ENCODE measurements around the gene COLEC12.

The COLEC12 gene

DNA sequence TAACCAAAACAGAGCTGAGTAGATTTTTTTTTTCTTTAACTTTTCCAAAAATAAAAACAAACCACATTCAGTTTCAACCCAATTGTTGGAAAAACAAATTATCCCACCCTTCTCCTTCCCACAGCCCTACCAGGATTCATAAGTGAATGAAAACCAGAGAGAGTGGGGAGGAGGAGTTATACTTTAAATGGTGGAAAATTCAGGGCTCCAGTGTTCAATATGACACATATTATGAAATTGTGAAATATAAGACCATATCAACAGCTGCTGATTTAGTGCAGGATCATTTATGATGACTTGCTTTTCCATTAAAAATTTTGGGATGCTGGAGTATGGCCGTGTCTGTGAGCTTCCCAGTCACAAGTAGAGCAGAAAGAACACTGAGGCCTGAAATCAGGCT is 26.7 kb downstream of the COLEC12 start:
- DNase-seq = no peak

DNA sequence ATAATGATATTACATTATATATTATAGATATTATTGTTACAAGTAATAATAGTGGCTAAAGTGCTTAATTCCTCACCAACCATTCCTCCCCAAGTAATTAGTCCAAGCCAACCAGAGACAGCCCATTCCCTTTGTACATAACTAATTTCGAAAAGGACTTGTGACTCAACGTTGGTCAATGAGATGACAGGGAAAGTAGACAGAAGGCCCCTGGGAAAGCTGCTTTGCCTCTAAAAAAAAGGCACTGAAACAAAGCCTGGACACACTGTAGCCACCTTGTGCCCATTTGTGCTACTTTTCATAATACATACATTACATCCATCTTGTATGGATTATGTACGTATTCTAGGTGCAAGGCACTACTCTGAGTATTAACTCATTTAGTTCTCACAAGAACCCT is 28.8 kb downstream of the COLEC12 start:
- DNase-seq = no peak

DNA sequence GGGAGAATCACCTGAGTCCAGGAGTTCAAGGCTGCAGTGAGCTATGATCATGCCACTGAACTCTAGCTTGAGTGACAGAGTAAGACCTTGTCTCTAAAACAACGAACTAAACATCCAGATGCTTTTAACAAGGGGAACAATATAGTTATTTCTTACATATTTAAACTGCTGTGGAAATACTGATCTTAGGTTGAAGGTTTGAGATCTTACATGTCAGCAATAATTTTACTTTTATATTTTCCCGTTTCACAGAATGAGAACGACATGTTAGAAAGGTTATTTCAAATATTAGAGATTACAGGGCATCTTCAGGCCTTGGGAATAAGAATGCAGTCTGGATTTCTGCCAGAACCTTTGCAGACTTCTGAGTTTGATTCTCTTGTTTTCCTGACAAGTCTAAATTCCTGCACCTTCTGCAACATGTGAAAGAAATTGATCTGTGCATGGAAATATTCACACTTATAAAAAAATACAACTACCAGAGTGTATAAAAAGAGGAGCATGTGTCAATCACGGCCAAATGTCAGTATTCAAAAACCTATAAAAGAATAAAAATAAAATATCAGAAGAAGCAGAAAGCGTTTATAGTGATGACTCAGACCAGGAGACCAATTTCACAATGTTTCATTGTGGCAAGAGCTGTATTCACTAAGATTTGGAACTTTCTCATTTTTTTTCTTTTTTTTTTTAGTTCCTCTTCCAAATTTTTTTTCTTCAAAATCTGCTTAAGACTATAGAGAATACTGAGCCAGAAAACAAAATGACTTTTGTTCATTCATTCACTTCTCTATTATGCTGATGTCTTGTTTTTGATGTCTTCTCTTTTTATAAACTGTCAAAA is 29.6 kb downstream of the COLEC12 start:
- no peak for DNase-seq

DNA sequence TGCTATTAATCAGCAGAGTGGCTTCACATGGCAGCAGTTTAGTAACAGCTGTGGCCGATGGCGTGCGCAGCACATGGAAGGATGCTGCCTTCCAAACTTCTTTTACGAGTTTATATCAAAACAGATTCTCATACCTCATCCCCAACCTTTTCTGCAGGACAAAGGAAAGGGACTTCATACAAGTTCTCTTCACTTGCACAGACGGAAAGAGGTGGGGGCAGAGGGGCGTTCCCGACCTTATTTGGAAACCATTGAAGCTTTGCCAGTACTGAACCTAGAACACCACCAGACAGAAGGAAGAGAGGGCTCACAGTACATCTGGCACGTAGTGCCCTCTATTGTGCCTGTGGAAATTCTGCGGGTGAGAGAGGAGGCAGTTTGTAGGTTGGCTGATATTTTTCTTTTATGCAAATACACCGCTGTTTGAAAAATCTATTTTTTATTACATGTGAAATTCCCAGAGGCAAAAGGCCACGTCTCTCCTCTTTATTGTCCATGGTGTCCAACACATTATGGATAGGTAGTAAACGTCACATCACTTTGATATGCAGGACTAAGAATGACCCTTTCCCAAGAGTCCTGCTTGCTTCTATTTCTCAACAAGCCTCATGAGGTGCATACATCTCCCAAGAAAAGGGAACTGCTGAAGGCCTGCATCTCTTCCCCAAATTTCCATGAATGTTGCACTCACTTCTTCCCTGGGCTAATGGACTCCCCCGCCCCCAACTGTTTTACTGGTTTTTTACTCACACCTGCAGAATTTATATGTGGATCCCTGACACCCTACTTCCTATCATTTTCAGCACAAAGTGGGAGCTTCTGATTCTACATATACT is 31.3 kb downstream of the COLEC12 start:
- no peak for DNase-seq

DNA sequence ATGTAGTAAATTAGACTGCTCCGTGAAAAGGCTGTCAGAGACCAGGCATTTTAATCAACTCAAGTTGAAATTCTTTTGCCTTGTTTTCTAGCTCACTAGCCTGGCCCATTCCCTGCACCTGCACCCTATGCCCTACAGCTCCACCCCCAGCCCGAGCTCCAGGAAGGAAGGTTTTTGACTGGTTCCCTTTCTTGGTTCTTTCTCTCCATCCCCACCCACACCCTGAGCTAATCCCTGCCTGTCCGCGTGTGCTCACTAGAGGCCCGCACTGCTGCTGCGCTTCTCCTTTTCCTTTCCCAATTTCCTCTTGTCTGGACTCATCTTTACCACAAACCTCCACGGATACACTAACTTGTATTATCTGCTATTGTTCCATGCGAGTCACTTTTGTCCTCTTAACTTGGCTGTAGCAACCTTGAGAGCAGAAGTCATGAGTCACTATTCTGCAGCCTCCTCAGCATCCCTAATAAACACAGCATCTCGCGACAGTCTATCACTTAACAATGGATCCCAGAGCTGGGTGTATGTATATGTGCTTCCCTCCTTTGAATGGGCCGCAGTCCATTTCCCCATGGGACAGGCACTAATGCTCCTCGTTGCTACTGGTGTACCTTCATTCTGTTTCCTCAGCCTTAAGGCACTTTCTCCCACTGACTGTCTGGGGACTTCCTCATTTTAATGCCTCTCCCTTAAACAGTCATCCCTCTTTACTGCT is 36.5 kb downstream of the COLEC12 start:
- peak; percentile 18 for DNase-seq

DNA sequence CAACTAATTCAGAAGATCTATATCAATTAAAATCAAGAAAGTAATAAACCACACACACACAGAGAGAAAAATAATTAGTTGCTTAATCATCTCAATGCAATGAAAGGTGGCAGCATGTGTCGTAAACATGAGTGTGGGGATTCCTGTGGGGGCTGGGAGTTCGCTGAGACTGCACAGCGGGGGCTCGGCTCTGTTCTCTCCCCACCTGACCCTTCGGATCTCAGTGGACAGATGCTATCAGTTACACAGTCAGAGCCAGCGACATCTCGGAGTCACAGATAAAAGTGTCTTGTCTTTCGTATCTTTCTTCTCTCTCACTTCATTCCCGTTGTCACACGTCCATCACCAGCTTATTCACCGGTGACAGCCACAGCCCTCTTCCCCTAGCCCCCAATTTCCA is 37.1 kb downstream of the COLEC12 start:
- no peak for DNase-seq

DNA sequence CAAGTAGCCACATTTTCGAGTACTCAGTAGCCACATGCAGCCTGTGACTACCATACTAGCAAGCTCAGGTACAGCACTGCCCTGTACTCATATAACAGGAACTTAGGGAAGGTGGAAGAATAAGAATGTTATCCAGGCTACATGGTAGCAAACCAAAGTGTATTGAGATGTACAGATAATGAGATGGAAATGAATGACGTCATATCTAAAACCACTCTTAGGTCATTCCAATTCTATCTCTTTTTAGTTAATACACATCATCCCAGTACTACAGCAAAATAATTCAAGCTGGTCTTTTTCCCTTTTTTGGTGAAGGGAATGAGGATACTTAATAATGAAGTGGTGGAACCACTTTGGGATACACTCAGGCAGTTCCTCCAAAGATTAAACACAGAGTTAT is 38.7 kb downstream of the COLEC12 start:
- DNase-seq = no peak

DNA sequence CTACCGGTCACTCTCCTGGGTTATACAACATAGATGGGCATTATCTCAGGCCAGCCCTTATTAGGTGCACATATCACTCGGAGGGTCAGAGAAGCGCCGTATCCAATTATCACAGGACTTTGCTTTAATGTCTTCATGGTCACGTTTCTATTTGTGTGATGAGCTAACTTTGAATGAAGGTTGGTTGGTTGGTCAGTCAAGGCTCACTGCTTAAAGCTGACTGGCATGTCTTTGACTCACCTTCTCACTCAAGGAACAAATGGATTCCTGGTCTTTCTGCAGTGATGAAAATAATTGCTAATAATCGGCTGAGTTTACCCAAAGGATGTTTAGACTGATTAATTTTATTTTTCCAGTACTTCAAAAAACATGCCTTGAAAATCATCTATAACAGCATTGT is 39.7 kb downstream of the COLEC12 start:
- DNase-seq = no peak

DNA sequence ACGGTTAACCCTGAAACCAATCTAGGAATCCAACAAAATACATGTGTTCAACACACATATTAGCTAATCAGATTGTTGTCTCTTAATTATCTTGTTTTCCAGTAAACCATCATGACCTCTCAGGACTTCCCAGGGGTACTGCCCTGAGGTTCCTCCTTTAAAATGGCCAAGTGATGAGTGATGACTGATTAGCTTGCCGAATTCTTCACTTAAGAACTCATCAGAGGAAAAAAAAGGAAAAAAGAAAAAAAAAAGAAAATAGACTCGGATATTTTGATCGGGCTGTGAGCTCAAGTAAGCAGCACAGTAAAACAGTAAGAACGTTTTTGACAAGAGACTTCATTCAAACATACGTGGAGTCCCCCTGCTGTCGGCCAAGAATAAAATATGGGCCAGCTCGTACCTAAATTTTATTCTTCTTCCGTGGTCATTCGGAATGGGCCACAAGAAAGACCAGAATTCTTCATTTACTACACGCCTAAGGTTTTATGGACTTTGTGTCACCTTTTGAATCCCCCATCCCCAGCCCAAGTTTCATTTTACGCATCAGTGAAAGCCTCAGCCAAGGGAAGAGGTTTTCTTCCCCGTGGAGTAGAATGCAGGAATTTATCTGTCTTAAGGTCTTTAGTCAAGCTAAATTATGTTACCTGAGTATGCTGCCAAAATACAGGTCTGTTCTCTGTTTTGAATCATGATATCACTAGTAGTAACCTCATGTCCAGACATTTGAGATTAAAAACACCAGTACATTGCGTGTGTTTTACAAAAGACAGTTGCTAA is 40.5 kb downstream of the COLEC12 start:
- DNase-seq = no peak

DNA sequence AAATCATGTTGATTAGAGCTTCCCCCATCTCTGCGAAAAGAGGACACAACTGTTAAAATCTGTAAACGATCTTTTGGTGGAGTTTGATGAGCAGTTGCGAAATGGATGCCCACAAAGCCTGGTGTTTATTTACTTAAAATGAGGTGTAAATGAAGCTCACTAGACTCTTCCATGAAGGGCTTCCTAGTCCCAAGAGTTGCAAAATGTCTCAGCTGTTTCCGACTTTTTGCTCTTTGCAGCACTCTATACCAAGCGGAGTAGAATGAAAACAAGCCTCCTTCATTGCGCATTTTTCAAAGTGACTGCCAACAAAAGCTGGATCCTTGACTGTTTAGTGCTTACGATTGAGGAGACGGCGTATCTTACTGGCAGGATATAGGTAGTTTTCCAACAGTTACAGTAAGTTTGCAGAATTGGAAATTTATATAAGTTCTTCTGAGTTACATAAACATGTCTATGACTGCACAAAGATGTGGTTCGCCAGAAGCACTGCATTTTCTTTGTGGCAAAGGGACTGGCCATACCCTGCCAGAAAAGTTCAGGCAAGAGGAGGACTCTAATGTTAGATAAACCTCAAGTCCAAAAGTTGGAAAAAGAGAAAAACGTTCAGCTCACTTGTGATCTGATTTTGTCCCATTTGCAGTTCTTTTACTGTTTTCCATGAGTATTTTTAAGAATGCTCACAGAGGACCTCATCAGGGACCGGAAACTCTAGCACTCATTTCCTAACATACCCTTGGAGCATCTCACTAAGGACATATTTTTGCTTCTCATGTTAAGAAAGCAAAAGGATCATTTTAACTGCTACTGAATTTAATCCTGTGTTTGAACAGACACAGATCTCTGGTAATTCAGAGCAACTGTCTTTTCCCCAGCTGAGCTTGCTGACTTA is 42.7 kb downstream of the COLEC12 start:
- DNase-seq = no peak

DNA sequence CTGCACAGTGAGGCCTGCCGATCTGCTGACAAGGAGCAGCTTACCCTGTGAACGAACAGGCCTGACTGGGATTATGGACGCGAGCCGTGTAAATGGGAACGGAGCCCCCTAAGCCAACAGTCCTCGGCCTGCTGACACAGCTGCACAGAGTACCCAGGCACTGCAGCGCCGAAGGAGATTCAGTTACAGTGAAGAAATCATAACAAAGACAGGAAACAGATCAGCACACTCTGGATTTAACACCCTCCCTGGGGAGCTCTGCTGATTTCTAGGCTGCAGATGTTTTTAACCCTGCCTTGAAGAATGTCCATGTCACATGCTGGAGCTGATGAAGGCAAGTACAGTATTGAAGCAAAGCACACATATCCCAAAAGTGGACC is 43.4 kb downstream of the COLEC12 start:
- no peak for DNase-seq

DNA sequence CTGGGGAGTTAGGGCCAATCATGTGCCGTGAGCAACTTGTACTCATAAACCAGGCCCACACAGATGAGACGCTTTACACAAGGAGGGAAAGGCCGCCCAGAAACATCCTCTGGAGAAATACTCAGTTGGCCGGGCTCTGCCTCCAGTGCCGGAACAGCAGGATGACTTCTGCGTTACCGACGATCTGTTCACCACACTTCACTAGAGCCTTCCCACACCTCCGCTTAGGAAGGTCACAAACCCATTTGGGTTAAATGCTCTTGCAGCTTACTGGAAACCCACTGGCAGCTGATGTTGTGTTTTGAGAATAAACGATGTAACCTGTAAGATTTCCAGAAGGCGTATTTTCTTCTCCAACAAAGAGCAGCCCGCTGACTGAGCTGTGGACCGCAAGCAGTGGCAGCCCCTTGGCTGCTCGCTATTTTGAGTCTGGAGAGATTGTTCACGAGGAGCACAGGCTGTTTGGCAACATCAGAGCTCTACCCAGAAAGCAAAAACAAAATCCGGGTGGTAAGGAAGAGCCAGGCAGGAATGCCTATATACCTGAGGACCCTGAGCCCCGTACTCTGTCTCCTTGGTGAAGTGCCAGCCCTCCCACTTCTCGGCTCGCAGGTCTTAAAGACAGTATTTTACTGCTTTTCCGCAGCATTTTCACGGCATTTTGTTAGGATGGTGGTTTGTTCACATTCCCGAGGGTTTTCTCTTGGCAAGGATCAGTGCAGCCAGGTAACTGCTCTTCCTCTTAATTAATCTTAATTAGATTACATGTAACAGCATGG is 44.0 kb downstream of the COLEC12 start:
- no peak for DNase-seq

DNA sequence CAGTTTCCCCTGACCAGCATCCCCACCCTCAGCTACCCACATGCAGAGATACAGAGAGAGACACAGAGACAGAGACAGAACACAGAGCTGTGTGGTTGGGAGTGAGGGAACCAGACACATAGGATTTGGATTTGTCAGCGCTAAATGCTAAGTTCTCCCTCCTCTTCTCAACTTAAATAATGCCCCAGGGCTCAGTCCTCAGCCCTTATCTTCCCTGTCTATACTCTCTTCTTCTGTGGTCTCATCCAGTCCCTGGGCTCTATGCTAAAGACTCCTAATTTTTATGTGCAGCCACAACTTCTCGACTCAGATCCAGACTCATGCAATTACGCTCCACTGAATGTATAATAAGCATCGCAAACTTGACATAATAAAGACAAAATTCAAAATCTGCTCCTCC is 47.1 kb downstream of the COLEC12 start:
- DNase-seq = no peak

DNA sequence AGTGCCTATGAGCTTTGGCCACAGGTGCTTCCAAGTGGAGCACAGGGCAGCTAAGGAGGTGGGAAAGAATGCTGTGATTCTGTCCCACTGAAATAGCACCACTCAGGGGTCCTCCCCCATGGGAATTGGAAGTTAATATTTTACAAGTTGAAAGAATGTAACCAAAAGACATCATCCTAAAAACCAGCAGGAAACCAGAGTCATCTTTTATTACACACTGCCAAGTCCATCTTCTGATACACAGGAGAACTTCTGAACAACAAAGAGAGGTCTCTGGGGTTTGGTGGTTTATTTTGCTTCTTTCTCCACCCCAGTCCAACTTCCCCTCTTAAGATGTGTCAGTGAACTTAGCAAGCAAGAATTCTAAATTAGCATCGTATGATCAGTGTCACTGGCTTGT is 47.7 kb downstream of the COLEC12 start:
- no peak for DNase-seq

DNA sequence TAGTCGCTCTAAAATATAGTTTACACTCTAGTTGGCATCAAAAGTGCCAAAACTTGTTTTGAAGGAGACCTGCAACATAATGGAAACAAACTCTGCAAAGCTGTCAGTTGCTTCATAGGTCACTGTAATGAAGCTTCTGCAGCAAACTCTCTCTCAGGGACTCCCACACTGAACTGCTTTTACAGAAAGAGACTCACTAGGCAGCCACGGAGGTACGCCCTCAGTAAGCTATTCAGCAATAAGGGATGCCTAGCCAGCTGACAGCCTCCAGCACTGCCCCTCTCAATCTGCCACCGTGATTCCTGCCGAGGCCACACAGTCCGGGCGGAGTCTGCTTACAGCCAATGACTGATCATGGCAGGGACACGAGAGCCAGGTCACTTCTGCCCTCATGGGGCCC is 51.1 kb downstream of the COLEC12 start:
- DNase-seq = no peak

DNA sequence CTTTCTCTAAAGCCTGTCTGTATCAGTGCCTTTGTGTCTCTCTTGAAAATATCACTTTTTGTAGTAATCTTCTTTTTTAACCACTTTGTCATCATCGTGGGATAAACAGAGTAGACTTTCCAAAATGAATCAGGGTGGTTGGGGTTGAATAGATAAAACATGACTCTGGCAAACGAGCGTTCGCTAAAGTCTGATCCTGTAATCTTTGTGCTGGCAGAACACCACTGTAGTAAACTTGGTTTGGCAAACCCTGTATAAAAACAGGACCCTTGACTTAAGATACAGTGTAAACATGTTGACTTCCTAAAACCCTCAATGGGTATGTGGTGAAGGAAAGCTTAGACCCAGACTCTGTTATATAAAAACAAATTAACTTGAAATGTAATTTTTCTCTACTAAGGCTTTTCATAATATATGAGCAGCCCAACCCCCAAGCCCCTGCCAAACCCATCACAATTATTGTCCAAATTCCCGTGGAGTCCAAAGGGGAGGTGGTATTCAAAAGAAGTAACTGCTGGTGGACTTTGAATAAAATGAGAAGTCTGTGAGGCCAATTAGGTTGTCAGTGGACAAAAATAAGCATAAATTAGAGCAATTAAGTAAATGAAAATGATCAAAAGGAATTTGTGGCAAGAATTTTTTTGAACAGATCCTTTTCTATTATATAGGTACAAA is 52.2 kb downstream of the COLEC12 start:
- DNase-seq = no peak

DNA sequence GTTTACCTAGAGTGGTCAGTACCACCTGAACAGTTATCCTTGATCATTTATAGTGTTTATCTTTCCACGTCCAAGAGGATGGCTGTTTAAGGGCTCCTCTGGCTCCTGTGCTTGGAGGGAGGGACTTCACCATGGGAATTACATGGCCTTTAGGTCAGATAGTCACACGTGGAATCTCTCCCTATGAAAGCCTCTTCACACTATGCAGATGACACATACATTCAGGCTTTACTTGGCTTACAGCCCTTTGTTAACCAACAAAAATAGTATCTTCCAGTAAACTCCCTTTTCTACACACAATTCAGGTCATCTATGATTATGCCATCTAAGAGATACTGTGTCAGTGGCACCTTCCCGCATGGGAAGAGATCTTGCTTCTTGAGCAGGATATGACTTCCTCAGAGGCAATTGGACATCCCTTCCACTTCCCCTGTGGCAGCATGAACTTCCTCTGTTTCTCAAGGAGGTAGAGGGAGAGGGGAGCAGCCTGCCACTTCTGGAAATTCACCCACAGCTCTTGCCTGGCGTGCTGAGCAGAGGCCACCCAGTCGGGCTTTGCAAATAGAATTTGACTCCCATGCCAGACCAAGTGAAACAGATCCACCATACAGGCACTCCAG is 53.5 kb downstream of the COLEC12 start:
- DNase-seq = no peak

DNA sequence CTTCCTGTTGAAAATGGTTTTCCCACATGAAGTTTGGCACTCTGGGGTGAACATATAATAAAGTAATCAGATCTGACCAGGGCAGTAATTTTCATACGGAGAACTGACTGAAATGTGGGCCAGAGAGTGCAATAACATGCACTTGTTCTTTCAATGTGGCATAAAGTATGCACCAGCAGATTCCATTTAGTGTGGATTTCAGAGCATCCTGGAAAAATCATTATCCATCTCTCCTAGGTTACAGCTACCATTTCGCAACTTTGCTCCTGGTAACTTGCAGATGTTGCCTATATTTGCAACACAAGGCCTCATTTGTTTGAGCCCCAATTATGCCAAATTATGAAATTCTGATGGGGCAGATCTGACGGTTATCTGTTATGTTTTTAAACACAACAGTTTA is 55.4 kb downstream of the COLEC12 start:
- DNase-seq = no peak

DNA sequence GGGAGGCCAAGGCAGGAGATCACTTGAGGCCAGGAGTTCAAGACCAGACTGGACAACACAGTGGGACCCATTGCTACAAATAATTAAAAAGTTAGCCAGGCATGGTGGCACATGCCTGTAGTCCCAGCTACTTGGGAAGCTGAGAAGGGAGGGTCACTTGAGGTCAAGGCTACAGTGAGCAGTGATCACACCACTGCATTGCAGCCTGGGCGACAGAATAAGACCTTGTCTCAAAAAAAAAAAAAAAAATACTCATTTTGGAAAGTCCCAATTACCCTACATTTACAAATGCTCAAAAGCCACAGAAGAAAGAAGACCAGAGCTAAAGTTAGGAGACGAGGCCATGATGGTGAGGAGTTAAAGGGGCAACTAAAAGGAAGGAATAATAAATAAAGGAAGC is 61.9 kb downstream of the COLEC12 start:
- DNase-seq = no peak

DNA sequence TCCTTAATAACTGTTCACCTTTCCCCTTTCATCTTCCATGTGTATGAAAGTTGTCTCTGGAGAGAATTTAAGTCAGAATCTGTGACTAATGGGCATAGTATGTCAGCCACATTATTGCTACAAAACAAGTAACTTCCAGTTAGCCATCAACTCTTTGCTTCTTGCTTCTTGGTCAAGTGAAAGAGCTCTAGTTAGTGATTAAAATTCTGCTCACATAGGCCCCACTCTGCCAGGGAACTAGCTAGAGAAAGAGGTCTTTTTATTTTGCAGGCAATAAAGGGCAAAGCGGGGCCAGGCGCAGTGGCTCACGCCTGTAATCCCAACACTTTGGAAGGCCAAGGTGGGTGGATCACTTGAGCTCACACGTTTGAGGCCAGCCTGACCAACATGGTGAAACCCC is 64.6 kb downstream of the COLEC12 start:
- no peak for DNase-seq
